Fibroblast of the aortic adventitia (primary cell): ENCODE measurements around the gene HIVEP2. TPM values are rescaled to one million over a fixed set of nuclear protein-coding genes. Genes with fewer than 3 reads are reported as not detected.
A peak's percentile ranks its signal among the peaks of the same experiment; 100 is the strongest.

Experiments used
- DNase-seq: peaks from one replicate; pipeline ENCODE4 v3.0.0-alpha.2; 2010; ENCODE audit warnings: low read depth
- H3K4me3 ChIP-seq: 2 replicates; pipeline ENCODE4 v1.5.1; 2011; ENCODE audit warnings: low read depth, mild to moderate bottlenecking, control low read depth, low read length, moderate library complexity
- total RNA-seq: library from RNA; depleted of rRNA; stranded (reverse); fragments of >200 nt; gene quantifications from 2 replicates; pipeline ENCODE4 v1.2.3, GENCODE V29; 2012; ENCODE audit warnings: low replicate concordance
- TF ChIP-seq, protein P1 (sequence below): IDR thresholded peaks from 2 replicates; pipeline ENCODE4 v1.5.1; 2011; ENCODE audit warnings: mild to moderate bottlenecking, low read length, control low read depth, inconsistent platforms; ENCODE audit not compliant: insufficient read depth

The HIVEP2 gene
- total RNA-seq, 1 donor, result 23.1 TPM

- TF ChIP-seq, protein P1, sequence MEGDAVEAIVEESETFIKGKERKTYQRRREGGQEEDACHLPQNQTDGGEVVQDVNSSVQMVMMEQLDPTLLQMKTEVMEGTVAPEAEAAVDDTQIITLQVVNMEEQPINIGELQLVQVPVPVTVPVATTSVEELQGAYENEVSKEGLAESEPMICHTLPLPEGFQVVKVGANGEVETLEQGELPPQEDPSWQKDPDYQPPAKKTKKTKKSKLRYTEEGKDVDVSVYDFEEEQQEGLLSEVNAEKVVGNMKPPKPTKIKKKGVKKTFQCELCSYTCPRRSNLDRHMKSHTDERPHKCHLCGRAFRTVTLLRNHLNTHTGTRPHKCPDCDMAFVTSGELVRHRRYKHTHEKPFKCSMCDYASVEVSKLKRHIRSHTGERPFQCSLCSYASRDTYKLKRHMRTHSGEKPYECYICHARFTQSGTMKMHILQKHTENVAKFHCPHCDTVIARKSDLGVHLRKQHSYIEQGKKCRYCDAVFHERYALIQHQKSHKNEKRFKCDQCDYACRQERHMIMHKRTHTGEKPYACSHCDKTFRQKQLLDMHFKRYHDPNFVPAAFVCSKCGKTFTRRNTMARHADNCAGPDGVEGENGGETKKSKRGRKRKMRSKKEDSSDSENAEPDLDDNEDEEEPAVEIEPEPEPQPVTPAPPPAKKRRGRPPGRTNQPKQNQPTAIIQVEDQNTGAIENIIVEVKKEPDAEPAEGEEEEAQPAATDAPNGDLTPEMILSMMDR, result no peak
- DNase-seq, result no peak
These were observed 23.6 kb upstream of the HIVEP2 start for GRCh38 chr6:142968601-142969000.

DNA sequence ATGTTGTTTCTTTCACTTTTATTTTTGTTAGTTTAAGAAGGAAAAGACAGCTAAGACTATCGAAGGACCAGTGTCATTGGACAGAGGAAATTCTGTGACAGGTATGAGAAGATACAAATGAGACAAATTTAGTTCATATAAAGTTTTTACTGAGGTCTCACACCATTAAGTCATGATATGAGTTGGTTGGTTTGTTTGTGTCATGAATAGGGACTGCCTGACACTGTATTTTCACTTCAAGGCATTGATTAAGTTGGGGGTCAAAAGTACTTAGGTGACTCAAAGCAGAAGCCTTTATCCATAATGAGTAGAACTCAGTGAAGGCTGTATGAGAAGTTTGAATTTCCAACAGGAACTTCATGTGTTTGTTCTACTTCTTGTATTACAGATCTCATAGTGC is 21.3 kb upstream of the HIVEP2 start:
- TF ChIP-seq, protein P1, result no peak
- no peak overlapping the region for H3K4me3 ChIP-seq
- no peak for DNase-seq

More at GRCh38 chr6:142968601-142969000, 23.6 kb upstream of the HIVEP2 start:
- H3K4me3 ChIP-seq, result no peak overlapping the region

DNA sequence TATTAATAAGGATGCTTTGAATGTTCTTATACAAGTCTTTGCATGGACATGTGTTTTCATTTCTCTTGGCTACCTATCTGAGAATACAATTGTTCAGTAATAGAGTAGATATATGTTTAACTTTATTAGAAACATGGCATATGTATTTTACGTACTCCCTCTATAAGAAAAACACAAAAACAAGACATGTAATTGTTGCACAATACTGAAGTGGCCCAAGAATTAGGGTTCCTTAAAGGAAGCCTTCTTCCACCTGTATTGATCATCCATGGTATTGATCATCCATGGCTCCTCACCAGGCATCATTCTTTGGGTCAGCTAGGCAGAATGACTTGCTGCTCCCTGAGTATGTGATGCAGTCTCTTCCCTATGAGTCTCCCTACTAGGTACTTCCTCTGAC is 20.2 kb upstream of the HIVEP2 start:
- DNase-seq, result no peak
- H3K4me3 ChIP-seq, result no peak overlapping the region
- TF ChIP-seq, protein P1, result no peak

- no peak overlapping the region for H3K4me3 ChIP-seq
- DNase-seq, result peak; percentile 63
- TF ChIP-seq, protein P1, result no peak
These were observed 15.1 kb upstream of the HIVEP2 start for GRCh38 chr6:142960098-142960497.

GRCh38 chr6:142958343-142958742 is 13.4 kb upstream of the HIVEP2 start:
- TF ChIP-seq, protein P1, result no peak
- H3K4me3 ChIP-seq, result no peak overlapping the region
- no peak for DNase-seq

- TF ChIP-seq, protein P1, result no peak
- H3K4me3 ChIP-seq, result no peak overlapping the region
- DNase-seq, result no peak
These were observed 11.8 kb upstream of the HIVEP2 start for GRCh38 chr6:142956726-142957125.

DNA sequence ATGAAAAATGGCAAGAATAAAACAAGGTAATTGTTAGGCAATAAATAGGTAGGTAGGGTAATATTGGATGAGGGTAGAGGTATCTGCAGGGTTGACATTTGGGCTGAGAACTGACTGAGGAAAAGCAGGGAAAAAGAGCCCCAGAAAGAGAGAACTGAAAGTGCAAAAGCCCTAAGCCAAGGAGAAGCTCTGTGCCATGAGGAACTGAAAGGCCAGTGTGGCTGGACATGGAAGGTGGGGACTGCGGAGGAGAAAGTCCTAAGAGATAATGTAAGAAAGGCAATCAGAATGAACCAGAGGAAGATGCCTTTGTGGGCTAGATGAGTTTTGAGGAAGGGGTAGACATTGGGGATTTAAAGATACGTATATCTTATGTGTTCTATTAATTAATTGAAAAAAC is 9.9 kb upstream of the HIVEP2 start:
- DNase-seq, result no peak
- no peak overlapping the region for H3K4me3 ChIP-seq
- TF ChIP-seq, protein P1, result no peak
